ENCODE measurements around the gene STRN.
"Not testable (repeated sequence)": the region's sequence is repeated elsewhere in the genome, so short reads cannot be mapped to it uniquely, and the experiment has no call there.

The STRN gene

DNA sequence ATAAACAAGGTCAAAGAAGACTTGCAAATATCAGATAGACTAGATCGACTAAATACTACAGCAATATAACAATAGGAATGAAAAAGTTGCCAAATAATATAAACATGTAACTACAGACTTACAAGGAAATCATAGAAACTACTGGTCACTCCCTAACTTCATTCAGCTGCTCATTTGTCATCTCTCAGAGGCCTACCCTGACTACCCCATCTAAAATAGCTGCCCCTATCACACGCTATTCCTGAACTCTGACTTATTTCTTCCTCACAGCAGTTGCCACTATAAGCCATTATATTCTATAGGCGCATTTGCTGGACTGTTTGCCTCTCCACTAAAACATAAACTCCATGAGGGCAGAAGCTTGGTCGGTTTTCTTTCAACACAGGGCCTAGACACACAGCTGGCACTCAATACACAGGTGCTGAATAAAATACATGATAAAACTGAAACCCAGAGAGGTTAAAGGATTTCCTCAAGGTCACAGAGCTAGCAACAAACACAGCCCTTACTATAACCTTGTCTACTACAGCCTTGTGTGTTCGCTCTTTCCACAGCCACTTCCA lies 1.8 kb downstream of the STRN start:
- DNase-seq (ENCODE audit: low spot score): no peak

- DNase-seq (ENCODE audit: low spot score): no peak
These were observed 2.6 kb downstream of the STRN start for GRCh38 chr2:36963734-36964133.

GRCh38 chr2:36963106-36963505 lies 3.2 kb downstream of the STRN start:
- DNase-seq (ENCODE audit: low spot score): no peak

GRCh38 chr2:36960773-36961172 lies 5.6 kb downstream of the STRN start:
- no peak for DNase-seq (ENCODE audit: low spot score)

- DNase-seq (ENCODE audit: low spot score): no peak
These were observed 6.2 kb downstream of the STRN start for GRCh38 chr2:36960005-36960675.

GRCh38 chr2:36954977-36955607 lies 11.2 kb downstream of the STRN start:
- no peak for DNase-seq (ENCODE audit: low spot score)

GRCh38 chr2:36952748-36953197 lies 13.6 kb downstream of the STRN start:
- no peak for DNase-seq (ENCODE audit: low spot score)

GRCh38 chr2:36951574-36951973 lies 14.8 kb downstream of the STRN start:
- no peak for DNase-seq (ENCODE audit: low spot score)

GRCh38 chr2:36951027-36951518 lies 15.3 kb downstream of the STRN start:
- DNase-seq (ENCODE audit: low spot score): no peak

DNA sequence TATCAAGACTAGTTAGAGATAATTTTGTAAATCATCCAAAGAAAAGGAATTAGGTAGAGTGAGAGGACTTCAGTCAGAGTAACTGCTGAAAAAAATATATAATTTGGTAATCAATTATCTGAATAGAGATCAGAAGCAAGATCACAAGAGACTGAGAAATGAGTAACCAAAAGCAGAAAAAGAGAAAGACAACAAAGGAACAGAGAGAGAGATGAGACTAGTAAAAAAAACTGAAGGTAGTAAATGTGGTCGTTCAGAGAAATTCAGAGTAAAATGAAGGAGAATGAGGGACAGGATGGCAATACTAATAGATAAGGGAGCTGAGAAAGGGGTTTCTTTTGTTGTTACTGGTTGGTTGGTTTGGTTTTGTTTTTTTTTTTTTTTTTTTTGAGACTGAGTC lies 16.5 kb downstream of the STRN start:
- DNase-seq (ENCODE audit: low spot score): no peak

DNA sequence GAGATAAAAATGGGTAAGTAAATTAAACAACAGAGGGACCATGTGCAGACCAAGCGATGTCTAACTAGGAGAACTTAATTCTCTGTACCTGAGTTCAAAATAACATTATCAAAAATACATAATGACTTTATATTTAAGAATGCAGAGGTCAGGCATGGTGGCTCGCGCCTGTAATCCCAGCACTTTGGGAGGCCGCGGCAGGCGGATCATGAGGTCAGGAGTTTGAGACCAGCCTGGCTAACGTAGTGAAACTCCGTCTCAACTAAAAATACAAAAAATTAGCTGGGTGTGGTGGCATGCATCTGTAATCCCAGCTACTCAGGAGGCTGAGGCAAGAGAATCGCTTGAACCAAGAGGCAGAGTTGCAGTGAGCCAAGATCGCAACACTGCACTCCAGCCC lies 21.1 kb downstream of the STRN start:
- DNase-seq (ENCODE audit: low spot score): not testable (repeated sequence)

DNA sequence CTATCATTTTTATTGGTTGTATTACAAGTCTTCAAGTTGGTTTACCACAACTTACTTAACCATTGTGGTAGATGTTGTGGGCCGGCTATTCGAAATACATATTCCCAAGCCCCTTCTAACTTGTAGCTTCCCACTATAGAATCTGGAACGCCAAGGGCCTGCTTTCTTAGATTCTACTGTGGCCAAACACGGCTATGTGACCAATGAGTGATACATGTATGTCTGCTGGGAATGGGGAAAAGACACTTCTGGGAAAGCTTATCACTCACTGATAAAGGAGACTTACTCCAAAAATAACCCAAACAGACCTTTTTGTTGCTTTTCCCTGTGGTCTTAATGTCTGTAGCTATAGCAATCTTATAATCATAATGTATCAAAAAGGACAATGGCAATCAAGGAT lies 24.5 kb downstream of the STRN start:
- no peak for DNase-seq (ENCODE audit: low spot score)

DNA sequence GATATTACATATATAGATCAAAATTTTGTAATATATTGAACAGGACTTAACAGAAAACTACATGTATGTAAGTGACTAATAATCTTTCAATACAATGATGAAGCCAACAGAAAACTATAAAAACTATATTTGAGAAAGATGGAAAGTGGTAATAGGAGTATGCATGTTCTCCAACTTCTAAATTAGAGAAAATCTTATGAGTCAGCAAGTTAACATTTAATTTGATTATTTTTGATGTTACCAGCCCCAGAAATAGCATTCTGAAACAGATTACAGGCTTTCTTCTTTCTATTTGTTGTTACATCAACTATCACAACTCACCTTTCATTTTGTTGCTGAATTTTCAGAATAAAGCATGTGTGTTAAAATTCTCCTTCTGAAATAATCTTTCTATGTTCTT lies 29.8 kb downstream of the STRN start:
- not testable (repeated sequence) for DNase-seq (ENCODE audit: low spot score)

- DNase-seq (ENCODE audit: low spot score): not testable (repeated sequence)
These were observed 34.6 kb downstream of the STRN start for GRCh38 chr2:36931688-36932087.

- DNase-seq (ENCODE audit: low spot score): not testable (repeated sequence)
These were observed 35.4 kb downstream of the STRN start for GRCh38 chr2:36930787-36931410.

DNA sequence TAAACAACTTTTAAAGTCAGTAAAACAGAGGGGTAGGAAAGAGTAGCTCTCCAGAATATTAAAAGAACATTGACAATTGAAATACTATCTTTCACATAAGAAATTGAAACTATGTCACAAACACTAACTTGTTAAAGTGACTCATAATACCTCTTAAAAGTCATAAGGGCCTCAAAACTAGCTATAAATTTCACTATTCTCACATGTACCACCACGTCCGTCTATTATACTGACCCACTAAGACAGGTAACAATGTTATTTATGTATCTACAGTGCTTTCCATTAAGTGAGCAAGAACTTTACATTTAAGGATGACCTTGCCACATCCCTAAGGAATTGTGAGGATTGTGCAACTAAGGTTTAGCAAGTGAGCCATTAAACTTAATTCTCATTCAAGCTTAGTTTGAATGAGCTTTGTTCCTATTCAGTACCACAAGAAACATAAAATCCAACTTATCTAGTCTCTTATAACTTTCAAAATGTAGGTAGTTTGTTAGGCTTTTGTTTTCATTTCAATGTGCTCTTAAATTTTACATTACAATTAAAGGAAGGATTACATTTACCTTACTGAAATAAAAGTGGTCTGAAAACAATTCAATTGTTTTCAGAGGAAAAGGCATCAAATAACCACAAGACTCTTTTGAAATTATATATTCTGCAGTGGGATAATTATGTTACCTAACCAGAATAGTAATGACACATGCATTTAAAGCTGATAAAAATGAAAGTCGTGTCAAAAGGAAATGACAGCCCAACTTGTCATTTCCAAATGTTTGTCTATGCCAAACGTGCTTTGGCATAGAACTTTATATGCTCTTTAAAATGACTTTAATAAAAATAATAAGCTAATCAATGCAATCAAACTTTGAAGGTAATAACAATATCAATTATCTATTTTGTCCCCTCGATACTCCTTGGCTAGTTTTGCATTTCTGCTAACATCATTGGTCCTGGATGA lies 39.9 kb downstream of the STRN start:
- DNase-seq (ENCODE audit: low spot score): peak; percentile 19

DNA sequence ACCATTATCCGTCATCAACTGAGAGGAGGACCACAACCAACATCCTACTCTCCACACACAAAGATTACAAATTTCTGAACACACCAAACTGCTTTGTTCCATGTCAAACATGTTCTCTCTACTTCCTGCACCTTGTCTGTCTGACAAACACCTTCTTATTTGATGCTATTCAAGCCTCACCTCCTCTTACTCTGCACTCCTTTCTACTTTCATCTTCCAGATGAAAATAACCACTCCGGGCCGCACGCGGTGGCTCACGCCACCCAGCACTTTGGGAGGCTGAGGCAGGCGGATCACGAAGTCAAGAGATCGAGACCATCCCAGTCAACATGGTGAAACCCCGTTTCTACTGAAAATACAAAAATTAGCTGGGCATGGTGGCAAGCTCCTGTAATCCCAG lies 43.7 kb downstream of the STRN start:
- DNase-seq (ENCODE audit: low spot score): not testable (repeated sequence)

- DNase-seq (ENCODE audit: low spot score): no peak
These were observed 44.4 kb downstream of the STRN start for GRCh38 chr2:36921984-36922383.

DNA sequence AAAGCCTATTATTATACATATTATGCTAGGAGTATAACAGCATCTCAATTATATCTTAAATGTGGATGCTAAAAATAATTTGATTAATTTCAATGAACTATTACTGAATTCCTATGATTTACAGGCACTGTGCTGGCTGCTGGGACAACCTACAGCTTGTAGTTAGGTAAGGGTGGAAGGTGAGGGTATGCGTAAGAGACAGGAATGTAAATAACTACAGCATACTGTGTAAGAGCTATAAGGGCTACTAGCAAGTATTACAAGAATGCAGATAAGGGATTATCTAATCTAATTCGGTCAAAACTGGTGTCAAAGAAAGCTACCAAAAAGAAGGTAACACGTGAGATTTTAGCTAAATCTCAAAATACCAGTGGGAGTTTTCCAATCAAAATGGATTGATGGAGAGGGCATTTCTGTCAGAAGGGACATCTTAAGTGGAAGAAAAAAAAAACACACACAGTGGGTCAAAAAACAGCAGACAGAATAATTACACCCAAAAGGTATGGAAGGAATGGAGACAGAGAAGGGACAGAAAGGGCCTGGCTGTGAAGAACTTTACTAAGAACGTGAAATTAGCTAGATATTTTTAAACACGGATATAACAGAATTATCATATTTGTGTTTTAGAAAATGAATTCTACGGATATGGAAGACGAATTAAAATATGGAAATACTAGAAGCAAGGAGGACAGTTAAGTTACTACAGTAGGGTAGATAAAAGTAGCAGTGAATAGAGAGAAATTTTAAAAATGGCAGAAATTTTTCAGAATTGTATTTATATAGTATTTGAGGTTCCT lies 47.1 kb downstream of the STRN start:
- DNase-seq (ENCODE audit: low spot score): no peak

- DNase-seq (ENCODE audit: low spot score): no peak
These were observed 48.0 kb downstream of the STRN start for GRCh38 chr2:36918307-36918706.

DNA sequence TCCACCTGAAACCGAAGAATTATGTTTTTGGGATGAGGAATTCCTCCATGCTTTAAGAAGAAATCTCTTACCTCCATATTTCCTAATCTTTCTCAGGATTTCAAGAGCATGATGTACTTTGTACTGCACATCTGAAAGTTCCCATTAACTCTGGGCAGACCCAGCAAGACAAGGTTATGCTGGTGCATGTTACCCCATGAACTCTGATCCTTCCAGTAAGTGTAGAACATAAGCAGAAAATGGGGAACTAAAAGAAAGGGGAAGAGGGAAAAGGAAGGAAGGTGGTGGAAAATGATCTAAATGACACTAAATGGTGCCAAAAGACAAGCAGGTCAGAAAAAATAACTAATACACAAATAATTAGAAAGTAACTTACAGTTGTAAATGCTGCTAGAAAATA lies 50.7 kb downstream of the STRN start:
- DNase-seq (ENCODE audit: low spot score): no peak

Data from activated CD4-positive, alpha-beta T cell treated with anti-CD3 and anti-CD28 coated beads, Interleukin-2, Interleukin-4, amounts not matched to agents 100 ng/mL and 50 ng/mL, durations not matched to agents 16 hours and 8 hours (primary cell).